ENCODE results near the gene PTGFRN.

Gene PTGFRN

GRCh38 chr1:116904791-116905320, 4.9 kb upstream of the PTGFRN start:
- H3K4me1 ChIP-seq (ENCODE audit: control insufficient read depth in 5 of 5, insufficient read depth in 5 of 5, low read length in 5 of 5): peaks cover 0 to 7% (median 7%) of the 10 kb centered on the region in 5 donors
- no peaks in the 10 kb centered on the region for H3K9me3 ChIP-seq (ENCODE audit: control insufficient read depth in 5 of 5, low read length in 5 of 5)
- H3K4me3 ChIP-seq (ENCODE audit: low read depth in 1 of 5, low read length in 5 of 5): no peak overlapping the region
- peaks cover 0 to 3% (median 0%) of the 10 kb centered on the region in 5 donors for H3K27me3 ChIP-seq (ENCODE audit: control insufficient read depth in 5 of 5, insufficient read depth in 4 of 5, low read length in 5 of 5)
- no peaks in the 10 kb centered on the region for H3K36me3 ChIP-seq (ENCODE audit: control insufficient read depth in 5 of 5, insufficient read depth in 5 of 5, low read length in 5 of 5)
- H3K9ac ChIP-seq (ENCODE audit: low read length in 5 of 5): no peak overlapping the region
- H3K27ac ChIP-seq (ENCODE audit: low read depth, low read length): no peak overlapping the region

GRCh38 chr1:116906812-116907211, 2.9 kb upstream of the PTGFRN start:
- H3K4me1 ChIP-seq (ENCODE audit: control insufficient read depth in 5 of 5, insufficient read depth in 5 of 5, low read length in 5 of 5): peaks cover 0 to 24% (median 15%) of the 10 kb centered on the region in 5 donors
- no peaks in the 10 kb centered on the region for H3K9me3 ChIP-seq (ENCODE audit: control insufficient read depth in 5 of 5, low read length in 5 of 5)
- H3K27ac ChIP-seq (ENCODE audit: low read depth, low read length): no peak overlapping the region

GRCh38 chr1:116907351-116907750, 2.4 kb upstream of the PTGFRN start:
- no peak overlapping the region for H3K4me3 ChIP-seq (ENCODE audit: low read depth in 1 of 5, low read length in 5 of 5)
- peaks cover 0 to 25% (median 15%) of the 10 kb centered on the region in 5 donors for H3K4me1 ChIP-seq (ENCODE audit: control insufficient read depth in 5 of 5, insufficient read depth in 5 of 5, low read length in 5 of 5)
- no peaks in the 10 kb centered on the region for H3K9me3 ChIP-seq (ENCODE audit: control insufficient read depth in 5 of 5, low read length in 5 of 5)
- peaks cover 0 to 9% (median 3%) of the 10 kb centered on the region in 5 donors for H3K27me3 ChIP-seq (ENCODE audit: control insufficient read depth in 5 of 5, insufficient read depth in 4 of 5, low read length in 5 of 5)
- H3K36me3 ChIP-seq (ENCODE audit: control insufficient read depth in 5 of 5, insufficient read depth in 5 of 5, low read length in 5 of 5): no peaks in the 10 kb centered on the region
- no peak overlapping the region for H3K9ac ChIP-seq (ENCODE audit: low read length in 5 of 5)
- H3K27ac ChIP-seq (ENCODE audit: low read depth, low read length): no peak overlapping the region

More at GRCh38 chr1:116906812-116907211, 2.9 kb upstream of the PTGFRN start:
- Histone ChIP-seq H3K27me3 (ENCODE audit: control insufficient read depth in 5 of 5, insufficient read depth in 4 of 5, low read length in 5 of 5) (peaks cover 0 to 7% (median 0%) of the 10 kb centered on the region in 5 donors), H3K4me3 (ENCODE audit: low read depth in 1 of 5, low read length in 5 of 5) (no peak overlapping the region), H3K9ac (ENCODE audit: low read length in 5 of 5) (no peak overlapping the region), H3K36me3 (ENCODE audit: control insufficient read depth in 5 of 5, insufficient read depth in 5 of 5, low read length in 5 of 5) (no peaks in the 10 kb centered on the region)

- H3K4me3 ChIP-seq (ENCODE audit: low read depth in 1 of 5, low read length in 5 of 5): no peak overlapping the region
- no peaks in the 10 kb centered on the region for H3K9me3 ChIP-seq (ENCODE audit: control insufficient read depth in 5 of 5, low read length in 5 of 5)
- H3K4me1 ChIP-seq (ENCODE audit: control insufficient read depth in 5 of 5, insufficient read depth in 5 of 5, low read length in 5 of 5): peaks cover 0 to 25% (median 15%) of the 10 kb centered on the region in 5 donors
- H3K27ac ChIP-seq (ENCODE audit: low read depth, low read length): no peak overlapping the region
- H3K9ac ChIP-seq (ENCODE audit: low read length in 5 of 5): no peak overlapping the region
- no peaks in the 10 kb centered on the region for H3K36me3 ChIP-seq (ENCODE audit: control insufficient read depth in 5 of 5, insufficient read depth in 5 of 5, low read length in 5 of 5)
- peaks cover 0 to 11% (median 0%) of the 10 kb centered on the region in 5 donors for H3K27me3 ChIP-seq (ENCODE audit: control insufficient read depth in 5 of 5, insufficient read depth in 4 of 5, low read length in 5 of 5)
These were observed 1.4 kb upstream of the PTGFRN start for GRCh38 chr1:116908266-116908665.

- no peak overlapping the region for H3K9ac ChIP-seq (ENCODE audit: low read length in 5 of 5)
- H3K9me3 ChIP-seq (ENCODE audit: control insufficient read depth in 5 of 5, low read length in 5 of 5): no peaks in the 10 kb centered on the region
- no peaks in the 10 kb centered on the region for H3K36me3 ChIP-seq (ENCODE audit: control insufficient read depth in 5 of 5, insufficient read depth in 5 of 5, low read length in 5 of 5)
- peaks cover 0 to 25% (median 15%) of the 10 kb centered on the region in 5 donors for H3K4me1 ChIP-seq (ENCODE audit: control insufficient read depth in 5 of 5, insufficient read depth in 5 of 5, low read length in 5 of 5)
- H3K27ac ChIP-seq (ENCODE audit: low read depth, low read length): peak overlapping the region; percentile 16
- H3K4me3 ChIP-seq (ENCODE audit: low read depth in 1 of 5, low read length in 5 of 5): peak overlapping the region in 4 of 5 donors; percentile 63 to 76 (median 68)
- peaks cover 0 to 11% (median 0%) of the 10 kb centered on the region in 5 donors for H3K27me3 ChIP-seq (ENCODE audit: control insufficient read depth in 5 of 5, insufficient read depth in 4 of 5, low read length in 5 of 5)
These were observed 750 bp upstream of the PTGFRN start for GRCh38 chr1:116908820-116909511.

- Histone ChIP-seq H3K4me3 (ENCODE audit: low read depth in 1 of 5, low read length in 5 of 5) (peak overlapping the region; percentile 62 to 76 (median 65)), H3K36me3 (ENCODE audit: control insufficient read depth in 5 of 5, insufficient read depth in 5 of 5, low read length in 5 of 5) (no peaks in the 10 kb centered on the region), H3K27ac (ENCODE audit: low read depth, low read length) (no peak overlapping the region), H3K4me1 (ENCODE audit: control insufficient read depth in 5 of 5, insufficient read depth in 5 of 5, low read length in 5 of 5) (peaks cover 0 to 25% (median 15%) of the 10 kb centered on the region in 5 donors), H3K9me3 (ENCODE audit: control insufficient read depth in 5 of 5, low read length in 5 of 5) (no peaks in the 10 kb centered on the region), H3K9ac (ENCODE audit: low read length in 5 of 5) (peak overlapping the region in 4 of 5 donors; percentile 29 to 62 (median 41)), H3K27me3 (ENCODE audit: control insufficient read depth in 5 of 5, insufficient read depth in 4 of 5, low read length in 5 of 5) (peaks cover 0 to 14% (median 3%) of the 10 kb centered on the region in 5 donors)
These were observed 867 bp downstream of the PTGFRN start for GRCh38 chr1:116910379-116911187.

GRCh38 chr1:116911188-116911553, 1.5 kb downstream of the PTGFRN start:
- Histone ChIP-seq H3K4me3 (ENCODE audit: low read depth in 1 of 5, low read length in 5 of 5) (peak overlapping the region in 4 of 5 donors; percentile 62 to 76 (median 64)), H3K27me3 (ENCODE audit: control insufficient read depth in 5 of 5, insufficient read depth in 4 of 5, low read length in 5 of 5) (peaks cover 0 to 14% (median 3%) of the 10 kb centered on the region in 5 donors), H3K27ac (ENCODE audit: low read depth, low read length) (no peak overlapping the region), H3K36me3 (ENCODE audit: control insufficient read depth in 5 of 5, insufficient read depth in 5 of 5, low read length in 5 of 5) (no peaks in the 10 kb centered on the region), H3K9ac (ENCODE audit: low read length in 5 of 5) (no peak overlapping the region), H3K4me1 (ENCODE audit: control insufficient read depth in 5 of 5, insufficient read depth in 5 of 5, low read length in 5 of 5) (peaks cover 0 to 25% (median 15%) of the 10 kb centered on the region in 5 donors), H3K9me3 (ENCODE audit: control insufficient read depth in 5 of 5, low read length in 5 of 5) (no peaks in the 10 kb centered on the region)

GRCh38 chr1:116911779-116912469, 2.2 kb downstream of the PTGFRN start:
- no peaks in the 10 kb centered on the region for H3K9me3 ChIP-seq (ENCODE audit: control insufficient read depth in 5 of 5, low read length in 5 of 5)
- H3K36me3 ChIP-seq (ENCODE audit: control insufficient read depth in 5 of 5, insufficient read depth in 5 of 5, low read length in 5 of 5): no peaks in the 10 kb centered on the region
- H3K27ac ChIP-seq (ENCODE audit: low read depth, low read length): no peak overlapping the region
- H3K4me3 ChIP-seq (ENCODE audit: low read depth in 1 of 5, low read length in 5 of 5): no peak overlapping the region
- peaks cover 0 to 14% (median 3%) of the 10 kb centered on the region in 5 donors for H3K27me3 ChIP-seq (ENCODE audit: control insufficient read depth in 5 of 5, insufficient read depth in 4 of 5, low read length in 5 of 5)
- H3K4me1 ChIP-seq (ENCODE audit: control insufficient read depth in 5 of 5, insufficient read depth in 5 of 5, low read length in 5 of 5): peaks cover 0 to 31% (median 15%) of the 10 kb centered on the region in 5 donors
- no peak overlapping the region for H3K9ac ChIP-seq (ENCODE audit: low read length in 5 of 5)

- Histone ChIP-seq H3K27ac (ENCODE audit: low read depth, low read length) (no peak overlapping the region), H3K9me3 (ENCODE audit: control insufficient read depth in 5 of 5, low read length in 5 of 5) (no peaks in the 10 kb centered on the region), H3K9ac (ENCODE audit: low read length in 5 of 5) (no peak overlapping the region), H3K27me3 (ENCODE audit: control insufficient read depth in 5 of 5, insufficient read depth in 4 of 5, low read length in 5 of 5) (peaks cover 0 to 14% (median 3%) of the 10 kb centered on the region in 5 donors), H3K4me3 (ENCODE audit: low read depth in 1 of 5, low read length in 5 of 5) (no peak overlapping the region), H3K36me3 (ENCODE audit: control insufficient read depth in 5 of 5, insufficient read depth in 5 of 5, low read length in 5 of 5) (no peaks in the 10 kb centered on the region), H3K4me1 (ENCODE audit: control insufficient read depth in 5 of 5, insufficient read depth in 5 of 5, low read length in 5 of 5) (peaks cover 0 to 35% (median 17%) of the 10 kb centered on the region in 5 donors)
These were observed 3.1 kb downstream of the PTGFRN start for GRCh38 chr1:116912846-116913245.

Measured in subcutaneous abdominal adipose tissue (tissue), 5 donors.